GM23338 (cell line): ENCODE data around the gene FEZF1. TPM values are rescaled to one million over a fixed set of nuclear protein-coding genes. Genes with fewer than 3 reads are reported as not detected.

Experiments
- ATAC-seq: fragments of 200-7000 bp; cut with Tn5 transposase; 3 replicates; pipeline ENCODE4 v1.9.1; 2020
- DNase-seq: peaks from one replicate; pipeline ENCODE4 v3.0.0-alpha.2; 2015; ENCODE audit warnings: low spot score
- H2AFZ ChIP-seq: fragments of 200-600 bp; sonication (generic); 2 replicates; pipeline ENCODE4 v1.8.0; 2016; ENCODE audit warnings: antibody characterized with exemption, mild to moderate bottlenecking, moderate library complexity
- H3F3A ChIP-seq: fragments of 200-600 bp; sonication (generic); replicated peaks from 2 replicates; pipeline ENCODE4 v1.8.0; 2017; ENCODE audit warnings: antibody characterized with exemption, mixed run types, low read depth
- H3K27ac ChIP-seq: fragments of 200-600 bp; sonication (generic); 2 replicates; pipeline ENCODE4 v1.6.1; 2016; ENCODE audit warnings: low read depth
- H3K27me3 ChIP-seq: fragments of 200-600 bp; sonication (generic); 2 replicates; pipeline ENCODE4 v1.8.0; 2016; ENCODE audit warnings: mild to moderate bottlenecking, mixed run types, moderate library complexity; ENCODE audit not compliant: insufficient read depth
- H3K36me3 ChIP-seq: fragments of 200-600 bp; sonication (generic); 2 replicates; pipeline ENCODE4 v1.8.0; 2016; ENCODE audit warnings: mild to moderate bottlenecking; ENCODE audit not compliant: insufficient read depth
- H3K4me1 ChIP-seq: fragments of 200-600 bp; sonication (generic); 2 replicates; pipeline ENCODE4 v1.8.0; 2016; ENCODE audit warnings: mild to moderate bottlenecking, moderate library complexity; ENCODE audit not compliant: insufficient read depth
- H3K4me2 ChIP-seq: fragments of 200-600 bp; sonication (generic); 2 replicates; pipeline ENCODE4 v1.7.1; 2017; ENCODE audit warnings: mixed run types
- H3K4me3 ChIP-seq: fragments of 200-600 bp; sonication (generic); 2 replicates; pipeline ENCODE4 v1.6.1; 2016; ENCODE audit warnings: mixed run types
- H3K79me2 ChIP-seq: fragments of 200-600 bp; sonication (generic); replicated peaks from 2 replicates; pipeline ENCODE4 v1.8.0; 2017; ENCODE audit warnings: mild to moderate bottlenecking; ENCODE audit not compliant: insufficient read depth
- H3K9me2 ChIP-seq: fragments of 200-600 bp; sonication (generic); 2 replicates; pipeline ENCODE4 v1.8.0; 2017; ENCODE audit not compliant: insufficient read depth
- H4K20me1 ChIP-seq: fragments of 200-600 bp; sonication (generic); replicated peaks from 2 replicates; pipeline ENCODE4 v1.8.0; 2017; ENCODE audit warnings: mild to moderate bottlenecking; ENCODE audit not compliant: insufficient read depth
- H3K27ac Mint-ChIP-seq: 2 replicates; pipeline ENCODE4 v1.8.0; 2020; ENCODE audit warnings: inconsistent platforms, mild to moderate bottlenecking, moderate library complexity, mixed read lengths
- H3K27me3 Mint-ChIP-seq: 3 replicates; pipeline ENCODE4 v1.8.0; 2022; ENCODE audit warnings: low read depth, mild to moderate bottlenecking, moderate library complexity, mixed read lengths, inconsistent platforms; ENCODE audit not compliant: insufficient read depth, poor library complexity
- H3K36me3 Mint-ChIP-seq: 3 replicates; pipeline ENCODE4 v1.8.0; 2021; ENCODE audit warnings: low read depth, mild to moderate bottlenecking, inconsistent platforms, moderate library complexity, mixed read lengths
- H3K4me1 Mint-ChIP-seq: 3 replicates; pipeline ENCODE4 v1.8.0; 2020; ENCODE audit warnings: mild to moderate bottlenecking, inconsistent platforms, mixed read lengths
- H3K4me3 Mint-ChIP-seq: 3 replicates; pipeline ENCODE4 v1.8.0; 2021; ENCODE audit warnings: moderate library complexity, mild to moderate bottlenecking, inconsistent platforms, mixed read lengths
- H3K9me3 Mint-ChIP-seq: 3 replicates; pipeline ENCODE4 v1.8.0; 2020; ENCODE audit warnings: moderate library complexity, mild to moderate bottlenecking, inconsistent platforms, mixed read lengths
- CREB1 ChIP-seq: fragments of 250-450 bp; sonication (Bioruptor Pico); IDR thresholded peaks from 2 replicates; pipeline ENCODE4 v1.5.0; 2020; ENCODE audit warnings: low read depth, mild to moderate bottlenecking, moderate library complexity
- EZH2 ChIP-seq: fragments of 200-600 bp; sonication (generic); IDR thresholded peaks from one replicate; pipeline ENCODE4 v1.8.0; 2017; ENCODE audit warnings: antibody characterized with exemption, mild to moderate bottlenecking, low read depth; ENCODE audit not compliant: unreplicated experiment
- EZH2phosphoT487 ChIP-seq: fragments of 200-600 bp; sonication (generic); IDR thresholded peaks from one replicate; pipeline ENCODE4 v1.8.1; 2018; ENCODE audit warnings: antibody characterized with exemption; ENCODE audit not compliant: unreplicated experiment
- JUNB ChIP-seq: IDR thresholded peaks from one replicate; pipeline ENCODE4 v1.6.1; 2016; ENCODE audit warnings: antibody characterized with exemption; ENCODE audit not compliant: unreplicated experiment
- REST ChIP-seq: IDR thresholded peaks from one replicate; pipeline ENCODE4 v1.6.1; 2018; ENCODE audit warnings: antibody characterized with exemption; ENCODE audit not compliant: unreplicated experiment
- STAT1 ChIP-seq: IDR thresholded peaks from one replicate; pipeline ENCODE4 v1.6.1; 2016; ENCODE audit warnings: antibody characterized with exemption; ENCODE audit not compliant: unreplicated experiment
- ZNF114 ChIP-seq: fragments of 250-450 bp; sonication (Bioruptor Pico); IDR thresholded peaks from 2 replicates; pipeline ENCODE4 v1.5.0; 2020; ENCODE audit warnings: mild to moderate bottlenecking, moderate library complexity
- ZNF462 ChIP-seq: fragments of 250-450 bp; sonication (Bioruptor Pico); IDR thresholded peaks from 2 replicates; pipeline ENCODE4 v1.5.0; 2020; ENCODE audit warnings: mild to moderate bottlenecking, moderate library complexity
- polyA plus RNA-seq: library from polyadenylated mRNA; unstranded; fragments of >200 nt; fragmentation: Nextera tagmentation; extraction: Ambion mirVana; gene quantifications from 2 replicates; pipeline ENCODE4 v1.2.1, GENCODE V29; 2016
- total RNA-seq: library from RNA; depleted of rRNA; stranded (reverse); fragments of >200 nt; shearing (Covaris generic); gene quantifications from 2 replicates; pipeline ENCODE4 v1.2.3, GENCODE V29; 2014

The FEZF1 gene
- total and polyA plus RNA-seq, 2 experiments from 2014 or later: 1.0 to 2.3 TPM

GRCh38 chr7:122309421-122309820 lies 4.9 kb upstream of the FEZF1 start (continued):
- no peak for TF ChIP-seq ZNF462 (CRISPR knock-in tag)
- no peak for TF ChIP-seq ZNF114 (CRISPR knock-in tag)
- no peak for TF ChIP-seq CREB1 (CRISPR knock-in tag)
- no peak for TF ChIP-seq STAT1
- no peak for TF ChIP-seq REST
- TF ChIP-seq JUNB: no peak

- H3K4me3 ChIP-seq: peak overlapping the region; percentile 74
- no peak for ATAC-seq
- H3K4me2 ChIP-seq: peak overlapping the region; percentile 93
- no peak overlapping the region for H3K27ac Mint-ChIP-seq
- peak overlapping the region; percentile 87 for H2AFZ ChIP-seq
- peaks cover 88% of the 10 kb centered on the region for H3K27me3 Mint-ChIP-seq
- H3K27me3 ChIP-seq: peaks cover 100% of the 10 kb centered on the region
- H3K36me3 Mint-ChIP-seq: no peaks in the 10 kb centered on the region
- no peaks in the 10 kb centered on the region for H3K36me3 ChIP-seq
- no peaks in the 10 kb centered on the region for H3K9me3 Mint-ChIP-seq
- H3K79me2 ChIP-seq: no peaks in the 10 kb centered on the region
- no peaks in the 10 kb centered on the region for H3K9me2 ChIP-seq
- peaks cover 58% of the 10 kb centered on the region for H3K4me1 ChIP-seq
- peaks cover 29% of the 10 kb centered on the region; the same call in 1 of the 2 replicates for H3F3A ChIP-seq
- TF ChIP-seq EZH2phosphoT487 (no peak), EZH2 (peak; percentile 78)
- H3K27ac ChIP-seq: no peak overlapping the region
- H3K4me3 Mint-ChIP-seq: peak overlapping the region; percentile 83
- DNase-seq: peak; percentile 80
- 0 out of 2 replicates have a peak, but pooled peaks cover 3% of the 10 kb centered on the region for H4K20me1 ChIP-seq
- H3K4me1 Mint-ChIP-seq: peaks cover 47% of the 10 kb centered on the region
Measured at GRCh38 chr7:122307228-122307621, 2.7 kb upstream of the FEZF1 start.
